ENCODE results near the gene AVPR2. TPM values are rescaled to one million over a fixed set of nuclear protein-coding genes. Genes with fewer than 3 reads are reported as not detected.
A peak's percentile ranks its signal among the peaks of the same experiment; 100 is the strongest.

The AVPR2 gene
- polyA plus RNA-seq, 1 donor from 2014 or later, result not detected

DNA sequence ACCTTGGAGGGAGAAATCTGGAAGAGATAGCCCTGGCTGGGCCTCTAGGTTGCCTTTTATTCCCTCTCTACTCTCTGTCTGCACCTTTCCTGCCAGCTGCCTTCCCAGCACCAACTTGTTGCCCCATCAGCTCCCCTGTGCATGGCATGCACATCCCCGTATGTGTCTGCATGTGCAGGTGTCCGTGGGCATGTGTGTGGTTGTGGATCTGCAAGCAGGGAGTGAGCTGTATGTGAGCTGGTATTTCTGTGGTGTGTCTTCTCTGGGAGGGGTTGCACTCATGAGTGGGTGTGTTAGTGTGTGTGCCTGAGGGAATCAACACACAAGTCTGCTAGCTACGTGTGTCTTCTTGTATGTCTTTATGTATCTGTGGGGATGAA is 28.4 kb upstream of the AVPR2 start (continued):
- TF ChIP-seq, protein P1, sequence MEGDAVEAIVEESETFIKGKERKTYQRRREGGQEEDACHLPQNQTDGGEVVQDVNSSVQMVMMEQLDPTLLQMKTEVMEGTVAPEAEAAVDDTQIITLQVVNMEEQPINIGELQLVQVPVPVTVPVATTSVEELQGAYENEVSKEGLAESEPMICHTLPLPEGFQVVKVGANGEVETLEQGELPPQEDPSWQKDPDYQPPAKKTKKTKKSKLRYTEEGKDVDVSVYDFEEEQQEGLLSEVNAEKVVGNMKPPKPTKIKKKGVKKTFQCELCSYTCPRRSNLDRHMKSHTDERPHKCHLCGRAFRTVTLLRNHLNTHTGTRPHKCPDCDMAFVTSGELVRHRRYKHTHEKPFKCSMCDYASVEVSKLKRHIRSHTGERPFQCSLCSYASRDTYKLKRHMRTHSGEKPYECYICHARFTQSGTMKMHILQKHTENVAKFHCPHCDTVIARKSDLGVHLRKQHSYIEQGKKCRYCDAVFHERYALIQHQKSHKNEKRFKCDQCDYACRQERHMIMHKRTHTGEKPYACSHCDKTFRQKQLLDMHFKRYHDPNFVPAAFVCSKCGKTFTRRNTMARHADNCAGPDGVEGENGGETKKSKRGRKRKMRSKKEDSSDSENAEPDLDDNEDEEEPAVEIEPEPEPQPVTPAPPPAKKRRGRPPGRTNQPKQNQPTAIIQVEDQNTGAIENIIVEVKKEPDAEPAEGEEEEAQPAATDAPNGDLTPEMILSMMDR (IDR thresholded peaks at IDR 0.05; ENCODE audit: poor library complexity, severe bottlenecking), result no peak

DNA sequence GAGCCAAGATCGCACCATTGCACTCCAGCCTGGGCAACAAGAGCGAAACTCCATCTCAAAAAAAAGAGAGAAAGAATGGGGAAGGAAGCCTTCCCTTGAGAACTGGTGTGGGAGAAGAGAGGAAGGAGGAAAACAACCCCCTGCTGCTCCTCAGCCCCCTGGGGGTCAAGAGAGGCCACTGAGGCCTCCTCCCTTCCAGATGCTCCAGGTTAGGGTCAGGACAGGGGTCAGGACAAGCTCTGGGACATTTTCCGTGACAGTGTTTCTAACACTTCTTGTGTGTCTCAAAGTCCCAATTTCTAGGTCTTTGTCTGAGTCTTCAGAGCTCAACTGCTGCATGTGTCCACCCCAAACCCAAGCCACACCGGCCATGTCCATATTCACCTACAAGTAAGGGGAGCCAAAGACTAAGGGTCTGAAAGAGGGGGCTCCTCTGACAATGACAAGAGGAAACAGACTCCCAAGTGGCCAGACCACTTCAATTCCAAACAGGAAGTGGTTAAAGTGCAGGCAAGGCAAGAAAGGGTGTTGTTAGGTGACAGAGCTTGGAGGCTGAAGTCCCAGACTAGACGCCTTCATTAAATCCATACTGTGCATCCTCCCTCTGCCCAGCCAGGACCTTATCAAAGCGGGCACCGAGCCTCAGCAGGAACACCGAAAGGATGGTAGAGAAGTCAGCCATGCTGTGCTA is 26.8 kb upstream of the AVPR2 start:
- H3K4me2 ChIP-seq (ENCODE audit: low read length), result no peak overlapping the region
- no peaks in the 10 kb centered on the region for H3K36me3 ChIP-seq (ENCODE audit: insufficient read depth, low read length)
- H3K79me2 ChIP-seq (replicated peaks; ENCODE audit: insufficient read depth, low read length), result peaks cover 56% of the 10 kb centered on the region
- peak overlapping the region; percentile 90 for H3K9ac ChIP-seq (ENCODE audit: low read length)
- no peaks in the 10 kb centered on the region for H3K9me2 ChIP-seq (ENCODE audit: insufficient read depth, low read length)
- no peaks in the 10 kb centered on the region for H3K9me3 ChIP-seq (ENCODE audit: low read length)
- peak overlapping the region; percentile 86 for H3K4me3 ChIP-seq (ENCODE audit: low read length)
- H3K27ac ChIP-seq (ENCODE audit: low read length), result peak overlapping the region; percentile 95
- no peaks in the 10 kb centered on the region for H3F3A ChIP-seq (ENCODE audit: insufficient read depth, low read length, poor library complexity, severe bottlenecking)
- no peaks in the 10 kb centered on the region for H4K20me1 ChIP-seq (ENCODE audit: insufficient read depth)
- TF ChIP-seq EZH2 (IDR thresholded peaks at IDR 0.05; ENCODE audit: borderline replicate concordance, insufficient read depth, low read length, poor library complexity, severe bottlenecking) (no peak), POLR2AphosphoS5 (IDR thresholded peaks at IDR 0.05) (no peak), MXI1 (conservative IDR thresholded peaks at IDR 0.05; ENCODE audit: poor library complexity, severe bottlenecking) (no peak), TAF1 (IDR thresholded peaks at IDR 0.05; ENCODE audit: low read depth) (no peak), SMC3 (conservative IDR thresholded peaks at IDR 0.05; ENCODE audit: poor library complexity) (no peak), RAD21 (conservative IDR thresholded peaks at IDR 0.05) (no peak), EP300 (conservative IDR thresholded peaks at IDR 0.05; ENCODE audit: poor library complexity, severe bottlenecking) (no peak)
- TF ChIP-seq, protein P1 (IDR thresholded peaks at IDR 0.05; ENCODE audit: poor library complexity, severe bottlenecking), result no peak
- TF ChIP-seq, protein P2, sequence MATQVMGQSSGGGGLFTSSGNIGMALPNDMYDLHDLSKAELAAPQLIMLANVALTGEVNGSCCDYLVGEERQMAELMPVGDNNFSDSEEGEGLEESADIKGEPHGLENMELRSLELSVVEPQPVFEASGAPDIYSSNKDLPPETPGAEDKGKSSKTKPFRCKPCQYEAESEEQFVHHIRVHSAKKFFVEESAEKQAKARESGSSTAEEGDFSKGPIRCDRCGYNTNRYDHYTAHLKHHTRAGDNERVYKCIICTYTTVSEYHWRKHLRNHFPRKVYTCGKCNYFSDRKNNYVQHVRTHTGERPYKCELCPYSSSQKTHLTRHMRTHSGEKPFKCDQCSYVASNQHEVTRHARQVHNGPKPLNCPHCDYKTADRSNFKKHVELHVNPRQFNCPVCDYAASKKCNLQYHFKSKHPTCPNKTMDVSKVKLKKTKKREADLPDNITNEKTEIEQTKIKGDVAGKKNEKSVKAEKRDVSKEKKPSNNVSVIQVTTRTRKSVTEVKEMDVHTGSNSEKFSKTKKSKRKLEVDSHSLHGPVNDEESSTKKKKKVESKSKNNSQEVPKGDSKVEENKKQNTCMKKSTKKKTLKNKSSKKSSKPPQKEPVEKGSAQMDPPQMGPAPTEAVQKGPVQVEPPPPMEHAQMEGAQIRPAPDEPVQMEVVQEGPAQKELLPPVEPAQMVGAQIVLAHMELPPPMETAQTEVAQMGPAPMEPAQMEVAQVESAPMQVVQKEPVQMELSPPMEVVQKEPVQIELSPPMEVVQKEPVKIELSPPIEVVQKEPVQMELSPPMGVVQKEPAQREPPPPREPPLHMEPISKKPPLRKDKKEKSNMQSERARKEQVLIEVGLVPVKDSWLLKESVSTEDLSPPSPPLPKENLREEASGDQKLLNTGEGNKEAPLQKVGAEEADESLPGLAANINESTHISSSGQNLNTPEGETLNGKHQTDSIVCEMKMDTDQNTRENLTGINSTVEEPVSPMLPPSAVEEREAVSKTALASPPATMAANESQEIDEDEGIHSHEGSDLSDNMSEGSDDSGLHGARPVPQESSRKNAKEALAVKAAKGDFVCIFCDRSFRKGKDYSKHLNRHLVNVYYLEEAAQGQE (IDR thresholded peaks at IDR 0.05; ENCODE audit: borderline replicate concordance), result no peak
- H2AFZ ChIP-seq (ENCODE audit: low read depth, low read length), result no peak overlapping the region
- H3K27me3 ChIP-seq (ENCODE audit: insufficient read depth, low read depth, low read length), result no peaks in the 10 kb centered on the region

Data from neural cell (in vitro differentiated cells).